Erythroblast (primary cell): Measurements from ENCODE around the gene ARSB.

Experiments
- GATA1 ChIP-seq: IDR thresholded peaks from 2 replicates; pipeline ENCODE4 v1.6.1; 2011; ENCODE audit warnings: low read depth, mild to moderate bottlenecking, control low read depth, low read length, moderate library complexity
- POLR2A ChIP-seq: IDR thresholded peaks from 2 replicates; pipeline ENCODE4 v1.6.1; 2011; ENCODE audit warnings: mild to moderate bottlenecking, low read length

GRCh38 chr5:78824831-78825281, 160.3 kb downstream of the ARSB start:
- TF ChIP-seq POLR2A (no peak), GATA1 (no peak)
